SU-DHL-6 (cell line): ENCODE data around the gene PLIN4.

Experiments
- CTCF ChIP-seq: fragments of 200-600 bp; sonication (generic); IDR thresholded peaks from one replicate; pipeline ENCODE4 v1.5.1; 2017; ENCODE audit warnings: antibody characterized with exemption, mild to moderate bottlenecking, low read length, moderate library complexity; ENCODE audit not compliant: insufficient read depth, poor library complexity, severe bottlenecking
- EZH2phosphoT487 ChIP-seq: fragments of 200-600 bp; sonication (generic), shearing (Covaris generic); conservative IDR thresholded peaks from 2 replicates; pipeline ENCODE4 v1.6.1; 2018; ENCODE audit warnings: mild to moderate bottlenecking, antibody characterized with exemption, low read length, moderate library complexity, mixed read lengths

- TF ChIP-seq CTCF (no peak), EZH2phosphoT487 (no peak)
Observed at GRCh38 chr19:4548238-4548584, 29.9 kb upstream of the PLIN4 start.
